ENCODE measurements around the gene REC8.

GRCh38 chr14:24186831-24187538, 15.1 kb downstream of the REC8 start:
- TF ChIP-seq POLR2A (IDR thresholded peaks at IDR 0.05) = no peak
- TF ChIP-seq CTCF (IDR thresholded peaks at IDR 0.05) = no peak

All from uterus (tissue), 2 donors.